T-helper 1 cell treated with Interleukin-12 subunit alpha and Interleukin-12 subunit beta and Interleukin-4 antibody, amounts not matched to agents 30 μg/mL and 1 μg/mL, for 36 hours (primary cell): ENCODE data around the gene FRY.

Experiments used
- H3K27ac Mint-ChIP-seq: one replicate; pipeline ENCODE4 v1.8.0; 2021; ENCODE audit warnings: mild to moderate bottlenecking, mixed read lengths
- H3K27me3 Mint-ChIP-seq: one replicate; pipeline ENCODE4 v1.8.0; 2021; ENCODE audit warnings: low read depth, mixed read lengths
- H3K36me3 Mint-ChIP-seq: one replicate; pipeline ENCODE4 v1.8.0; 2021; ENCODE audit warnings: low read depth, mixed read lengths
- H3K4me1 Mint-ChIP-seq: one replicate; pipeline ENCODE4 v1.8.0; 2021; ENCODE audit warnings: low read depth, mixed read lengths
- H3K4me3 Mint-ChIP-seq: one replicate; pipeline ENCODE4 v1.8.0; 2021; ENCODE audit warnings: mild to moderate bottlenecking, moderate library complexity, mixed read lengths
- H3K9me3 Mint-ChIP-seq: one replicate; pipeline ENCODE4 v1.8.0; 2021; ENCODE audit warnings: mixed read lengths

FRY gene

DNA sequence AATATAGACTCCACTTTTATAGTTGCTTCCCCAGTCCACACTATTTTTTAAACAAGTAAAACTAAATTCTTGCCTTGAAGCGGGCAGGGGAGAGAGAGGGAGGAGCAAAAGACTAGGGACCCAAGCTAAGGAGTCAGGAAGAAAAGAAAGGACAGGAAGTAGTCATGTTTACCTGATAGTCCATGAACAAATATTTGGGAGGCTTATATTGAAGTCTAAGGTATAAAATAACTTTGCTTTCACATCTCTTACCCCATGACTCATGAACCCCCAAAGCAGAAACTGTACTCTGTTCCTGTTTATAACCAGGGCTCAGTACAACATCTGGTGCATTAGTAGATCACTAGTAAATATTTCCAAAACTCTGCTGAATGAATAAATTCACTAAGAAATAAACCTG, 216.3 kb downstream of the FRY start:
- Mint-ChIP-seq H3K4me1 (peaks cover 2% of the 10 kb centered on the region), H3K27ac (no peak overlapping the region), H3K4me3 (no peak overlapping the region), H3K36me3 (peaks cover 5% of the 10 kb centered on the region), H3K27me3 (no peaks in the 10 kb centered on the region), H3K9me3 (no peaks in the 10 kb centered on the region)

DNA sequence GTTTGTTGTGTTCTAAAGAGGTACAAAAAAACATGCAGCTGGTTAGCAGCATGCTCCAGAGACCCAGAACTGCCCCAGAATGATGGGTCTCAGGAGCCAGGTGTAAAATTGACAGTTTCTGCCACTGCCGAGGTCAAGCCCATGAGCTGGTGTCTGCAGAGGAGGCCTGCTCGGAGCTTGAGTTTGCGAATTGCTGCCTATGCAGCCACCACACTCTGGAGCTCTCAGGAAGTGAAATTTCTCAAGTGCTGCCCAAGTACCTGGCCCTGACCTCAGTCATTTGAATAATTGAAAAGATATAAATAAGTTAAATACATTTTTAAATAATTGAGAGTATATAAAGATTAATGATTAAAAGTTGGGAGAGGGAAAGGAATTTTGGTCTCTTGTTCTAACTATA, 217.2 kb downstream of the FRY start:
- Mint-ChIP-seq H3K4me1 (peaks cover 2% of the 10 kb centered on the region), H3K36me3 (peaks cover 5% of the 10 kb centered on the region), H3K27me3 (no peaks in the 10 kb centered on the region), H3K4me3 (no peak overlapping the region), H3K27ac (no peak overlapping the region), H3K9me3 (no peaks in the 10 kb centered on the region)

DNA sequence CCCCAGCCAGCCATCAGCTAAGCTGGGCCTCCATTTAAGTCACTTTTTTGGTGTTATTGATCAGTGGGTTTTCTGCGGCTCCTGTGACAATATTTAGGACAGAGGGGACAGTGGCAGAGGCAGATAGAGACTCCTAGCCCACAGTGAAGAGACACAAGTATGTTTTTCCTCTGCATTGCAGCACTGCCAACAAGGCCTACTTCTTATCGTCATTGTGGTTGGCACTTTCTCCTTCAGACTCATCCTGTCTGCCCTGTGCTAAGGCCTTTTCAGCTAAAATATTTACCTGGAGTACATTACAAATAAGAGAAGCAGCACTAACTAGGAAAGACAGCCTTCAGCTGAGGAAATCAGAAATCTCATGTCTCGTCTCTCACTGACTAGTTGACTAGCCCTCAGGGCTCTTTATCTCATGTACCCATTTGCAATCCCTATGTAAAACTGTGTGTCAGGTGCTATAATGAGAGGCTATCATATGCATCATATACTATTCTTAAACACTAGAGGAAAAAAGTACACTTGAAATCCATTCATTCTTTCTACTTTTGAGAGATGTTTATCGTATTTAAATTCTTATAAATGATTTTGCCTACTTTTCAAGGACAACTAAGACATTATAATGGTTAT, 221.4 kb downstream of the FRY start:
- Mint-ChIP-seq H3K9me3 (no peaks in the 10 kb centered on the region), H3K4me1 (peaks cover 6% of the 10 kb centered on the region), H3K27ac (no peak overlapping the region)

DNA sequence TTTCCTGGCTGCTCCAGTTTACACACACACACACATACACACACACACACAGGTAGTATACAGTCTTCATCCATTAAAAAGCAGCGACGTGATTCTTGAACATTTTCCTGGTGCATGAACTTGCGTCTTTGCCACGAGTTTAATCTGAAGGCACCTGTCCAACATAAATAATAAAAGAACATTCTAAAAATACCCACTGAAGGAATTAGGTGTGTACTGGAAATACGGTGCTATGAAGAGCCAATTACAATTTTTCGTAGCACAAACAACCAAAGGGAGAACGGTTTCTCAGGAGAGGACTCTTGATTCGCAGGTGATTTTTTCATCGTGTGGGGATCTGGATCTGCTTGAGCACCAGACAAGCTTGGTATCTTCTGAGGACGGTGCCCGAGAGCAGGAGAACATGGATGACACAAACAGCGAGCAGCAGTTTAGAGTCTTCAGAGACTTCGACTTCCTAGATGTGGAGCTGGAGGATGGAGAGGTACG, 222.4 kb downstream of the FRY start:
- H3K27ac Mint-ChIP-seq: no peak overlapping the region
- peaks cover 6% of the 10 kb centered on the region for H3K4me1 Mint-ChIP-seq
- no peak overlapping the region for H3K4me3 Mint-ChIP-seq
- H3K9me3 Mint-ChIP-seq: no peaks in the 10 kb centered on the region
- H3K36me3 Mint-ChIP-seq: peaks cover 2% of the 10 kb centered on the region
- H3K27me3 Mint-ChIP-seq: no peaks in the 10 kb centered on the region

More for the DNA sequence above, 221.4 kb downstream of the FRY start:
- Mint-ChIP-seq H3K36me3 (peaks cover 2% of the 10 kb centered on the region), H3K4me3 (no peak overlapping the region), H3K27me3 (no peaks in the 10 kb centered on the region)

- Mint-ChIP-seq H3K4me1 (peaks cover 6% of the 10 kb centered on the region), H3K27me3 (no peaks in the 10 kb centered on the region), H3K36me3 (peaks cover 2% of the 10 kb centered on the region), H3K4me3 (no peak overlapping the region), H3K9me3 (no peaks in the 10 kb centered on the region), H3K27ac (no peak overlapping the region)
Measured at GRCh38 chr13:32254416-32254815, 222.8 kb downstream of the FRY start.

- H3K27ac Mint-ChIP-seq: no peak overlapping the region
- no peaks in the 10 kb centered on the region for H3K36me3 Mint-ChIP-seq
- H3K4me1 Mint-ChIP-seq: peaks cover 6% of the 10 kb centered on the region
- no peaks in the 10 kb centered on the region for H3K27me3 Mint-ChIP-seq
- H3K9me3 Mint-ChIP-seq: no peaks in the 10 kb centered on the region
- H3K4me3 Mint-ChIP-seq: no peak overlapping the region
Measured at GRCh38 chr13:32254916-32255723, 223.5 kb downstream of the FRY start.

DNA sequence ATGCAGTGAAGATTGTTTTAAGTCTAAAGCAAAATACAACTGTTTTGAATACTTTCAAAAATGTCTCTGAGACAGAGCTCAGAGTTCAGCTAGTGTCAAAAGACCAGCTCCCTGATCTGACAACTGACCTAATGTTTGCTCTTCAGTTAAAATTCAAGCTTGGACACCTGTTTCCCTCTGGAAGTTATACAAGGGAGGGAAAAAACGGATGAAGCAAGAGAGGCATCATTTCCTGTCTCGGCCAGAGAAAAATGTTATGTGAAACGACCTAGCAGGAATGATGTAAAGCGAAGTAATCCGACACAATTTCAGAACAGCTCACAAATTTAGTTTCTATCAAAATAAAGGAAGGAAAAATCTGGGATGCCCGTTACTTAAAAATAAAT, 224.1 kb downstream of the FRY start:
- Mint-ChIP-seq H3K4me3 (no peak overlapping the region), H3K27ac (no peak overlapping the region), H3K4me1 (peaks cover 6% of the 10 kb centered on the region), H3K36me3 (no peaks in the 10 kb centered on the region), H3K9me3 (no peaks in the 10 kb centered on the region), H3K27me3 (no peaks in the 10 kb centered on the region)

GRCh38 chr13:32256243-32256642, 224.7 kb downstream of the FRY start:
- H3K27me3 Mint-ChIP-seq: no peaks in the 10 kb centered on the region
- H3K4me3 Mint-ChIP-seq: no peak overlapping the region
- peaks cover 6% of the 10 kb centered on the region for H3K4me1 Mint-ChIP-seq
- peaks cover under 1% of the 10 kb centered on the region for H3K36me3 Mint-ChIP-seq
- H3K27ac Mint-ChIP-seq: no peak overlapping the region
- no peaks in the 10 kb centered on the region for H3K9me3 Mint-ChIP-seq

- peaks cover 6% of the 10 kb centered on the region for H3K4me1 Mint-ChIP-seq
- no peaks in the 10 kb centered on the region for H3K27me3 Mint-ChIP-seq
- no peak overlapping the region for H3K27ac Mint-ChIP-seq
- no peak overlapping the region for H3K4me3 Mint-ChIP-seq
- H3K9me3 Mint-ChIP-seq: no peaks in the 10 kb centered on the region
- H3K36me3 Mint-ChIP-seq: peaks cover 2% of the 10 kb centered on the region
Measured at GRCh38 chr13:32257649-32258048, 226.1 kb downstream of the FRY start.

- Mint-ChIP-seq H3K4me3 (no peak overlapping the region), H3K27me3 (no peaks in the 10 kb centered on the region), H3K36me3 (peaks cover 2% of the 10 kb centered on the region), H3K4me1 (peaks cover 4% of the 10 kb centered on the region), H3K9me3 (no peaks in the 10 kb centered on the region), H3K27ac (no peak overlapping the region)
Measured at GRCh38 chr13:32259116-32259515, 227.5 kb downstream of the FRY start.

DNA sequence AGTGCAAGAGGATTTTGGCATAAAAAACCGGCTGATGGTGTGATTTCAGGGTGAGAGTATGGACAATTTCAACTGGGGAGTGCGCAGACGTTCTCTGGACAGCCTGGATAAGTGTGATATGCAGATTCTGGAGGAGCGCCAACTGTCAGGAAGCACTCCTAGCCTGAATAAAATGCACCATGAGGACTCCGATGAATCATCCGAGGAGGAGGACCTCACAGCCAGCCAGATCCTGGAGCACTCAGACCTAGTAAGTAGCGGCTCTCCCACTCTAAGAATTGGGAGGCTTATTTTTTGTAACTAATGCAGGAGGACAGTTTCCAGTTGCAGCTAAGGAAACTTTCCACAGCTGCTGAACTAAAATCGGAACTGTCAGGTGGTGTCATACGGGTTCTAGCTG, 230.0 kb downstream of the FRY start:
- H3K4me1 Mint-ChIP-seq: no peaks in the 10 kb centered on the region
- no peaks in the 10 kb centered on the region for H3K27me3 Mint-ChIP-seq
- H3K9me3 Mint-ChIP-seq: no peaks in the 10 kb centered on the region
- H3K36me3 Mint-ChIP-seq: peaks cover 2% of the 10 kb centered on the region
- no peak overlapping the region for H3K4me3 Mint-ChIP-seq
- H3K27ac Mint-ChIP-seq: no peak overlapping the region

GRCh38 chr13:32262165-32262564, 230.6 kb downstream of the FRY start:
- Mint-ChIP-seq H3K27ac (no peak overlapping the region), H3K36me3 (peaks cover 2% of the 10 kb centered on the region), H3K4me3 (no peak overlapping the region), H3K4me1 (no peaks in the 10 kb centered on the region), H3K27me3 (no peaks in the 10 kb centered on the region), H3K9me3 (no peaks in the 10 kb centered on the region)

- Mint-ChIP-seq H3K27ac (no peak overlapping the region), H3K4me3 (no peak overlapping the region), H3K36me3 (peaks cover 2% of the 10 kb centered on the region), H3K27me3 (no peaks in the 10 kb centered on the region), H3K4me1 (no peaks in the 10 kb centered on the region), H3K9me3 (no peaks in the 10 kb centered on the region)
Measured at GRCh38 chr13:32262619-32263018, 231.0 kb downstream of the FRY start.

DNA sequence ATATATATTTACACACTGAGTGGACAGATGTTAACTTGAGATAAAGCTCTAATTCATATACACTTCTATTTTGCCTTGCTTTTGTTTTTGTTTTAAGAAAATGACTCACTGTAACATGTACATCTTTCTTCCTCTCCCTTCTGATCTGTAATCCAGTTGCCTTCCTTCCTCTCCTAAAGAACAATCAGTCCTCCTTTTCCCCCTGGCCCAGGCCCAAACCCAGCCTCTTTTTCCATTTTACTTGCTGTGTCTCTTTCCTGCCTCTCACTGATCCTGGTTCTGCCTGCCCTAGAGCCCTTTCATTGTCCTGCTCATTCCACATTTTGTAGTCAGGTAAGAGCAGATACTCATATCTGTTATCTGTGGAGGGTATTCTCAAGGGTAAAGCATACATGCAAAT, 232.8 kb downstream of the FRY start:
- H3K27ac Mint-ChIP-seq: no peak overlapping the region
- H3K9me3 Mint-ChIP-seq: no peaks in the 10 kb centered on the region
- no peak overlapping the region for H3K4me3 Mint-ChIP-seq

GRCh38 chr13:32265726-32266125, 234.2 kb downstream of the FRY start:
- Mint-ChIP-seq H3K9me3 (no peaks in the 10 kb centered on the region), H3K4me1 (no peaks in the 10 kb centered on the region), H3K36me3 (peaks cover 2% of the 10 kb centered on the region), H3K27ac (no peak overlapping the region), H3K4me3 (no peak overlapping the region), H3K27me3 (no peaks in the 10 kb centered on the region)

More for the DNA sequence above, 232.8 kb downstream of the FRY start:
- no peaks in the 10 kb centered on the region for H3K27me3 Mint-ChIP-seq
- peaks cover 2% of the 10 kb centered on the region for H3K36me3 Mint-ChIP-seq
- no peaks in the 10 kb centered on the region for H3K4me1 Mint-ChIP-seq
